A549 (cell line): ENCODE results near the gene CTIF. TPM values are rescaled to one million over a fixed set of nuclear protein-coding genes. Genes with fewer than 3 reads are reported as not detected.

Experiments
- ATAC-seq, 2 experiments: fragments of 200-7000 bp in 1 of 2; fragments of >200 bp in 1 of 2; cut with Nextera tagmentation in 1 of 2; cut with Tn5 transposase in 1 of 2; 3 replicates each; pipeline versions ENCODE4 v1.8.0 to v1.9.1; 2018 to 2020; ENCODE audit warnings: mild to moderate bottlenecking in 1 of 2, moderate library complexity in 1 of 2
- CTCF ChIA-PET: fragments of 300-600 bp; sonication (Branson Sonifier 250); formaldehyde crosslinking; extraction: SDS; loops from one replicate; lab custom pipeline; 2021; ENCODE audit warnings: antibody characterized with exemption, inconsistent platforms; lab: Yijun Ruan, JAX
- POLR2A ChIA-PET: fragments of 350-600 bp; formaldehyde crosslinking; extraction: SDS; loops from one replicate; lab custom pipeline; 2021; ENCODE audit warnings: antibody characterized with exemption, inconsistent platforms; lab: Yijun Ruan, JAX
- DNase-seq, 2 experiments: peaks; one replicate each; pipeline versions ENCODE4 v3.0.0 to v3.0.0-alpha.2; 2011 to 2016; ENCODE audit warnings: low read depth in 1 of 2, low spot score in 1 of 2
- FAIRE-seq: peaks from 2 replicates; lab custom pipeline; 2011; peaks lifted over from hg19 to GRCh38; lab: Jason Lieb, UNC
- H3K27ac ChIP-seq, 2 experiments: fragments of >200 bp; sonication (Bioruptor Twin); formaldehyde crosslinking; 3 replicates each; pipeline ENCODE4 v1.5.1; 2016 to 2017
- H3K4me1 ChIP-seq: fragments of >200 bp; sonication (Bioruptor Twin); formaldehyde crosslinking; 3 replicates; pipeline ENCODE4 v1.6.1; 2016
- H3K4me2 ChIP-seq: fragments of >200 bp; sonication (Bioruptor Twin); formaldehyde crosslinking; 3 replicates; pipeline ENCODE4 v1.6.1; 2016
- H3K4me3 ChIP-seq: fragments of >200 bp; sonication (Bioruptor Twin); formaldehyde crosslinking; 3 replicates; pipeline ENCODE4 v1.5.1; 2016
- H3K9me3 ChIP-seq: fragments of >200 bp; sonication (Bioruptor Twin); formaldehyde crosslinking; 3 replicates; pipeline ENCODE4 v1.6.1; 2016
- ATOH8 ChIP-seq: fragments of 250-450 bp; sonication (Bioruptor Pico); IDR thresholded peaks from 2 replicates; pipeline ENCODE4 v1.5.0; 2020; ENCODE audit warnings: low read depth, mild to moderate bottlenecking, moderate library complexity
- FOSL2 ChIP-seq, 2 experiments: fragments of 450-650 bp in 1 of 2; fragments of >200 bp in 1 of 2; sonication (Bioruptor Twin) in 1 of 2; formaldehyde crosslinking; IDR thresholded peaks; 2 replicates each; pipeline versions ENCODE4 v1.5.0 to v1.6.1; 2016 to 2020; ENCODE audit warnings: mild to moderate bottlenecking in 1 of 2, moderate library complexity in 1 of 2
- GATA3 ChIP-seq: IDR thresholded peaks from 2 replicates; pipeline ENCODE4 v1.6.1; 2012; ENCODE audit warnings: borderline replicate concordance
- HOXA7 ChIP-seq: fragments of 250-450 bp; sonication (Bioruptor Pico); IDR thresholded peaks from 2 replicates; pipeline ENCODE4 v1.5.0; 2020; ENCODE audit warnings: mild to moderate bottlenecking, moderate library complexity
- HOXB5 ChIP-seq: fragments of 250-450 bp; sonication (Bioruptor Pico); IDR thresholded peaks from 2 replicates; pipeline ENCODE4 v1.5.0; 2020; ENCODE audit warnings: mild to moderate bottlenecking, moderate library complexity
- KDM1A ChIP-seq: fragments of 200-600 bp; sonication (generic); IDR thresholded peaks from 2 replicates; pipeline ENCODE4 v1.6.1; 2016; ENCODE audit warnings: low read depth, mild to moderate bottlenecking
- MAX ChIP-seq: IDR thresholded peaks from 2 replicates; pipeline ENCODE4 v1.6.1; 2012
- MAZ ChIP-seq: fragments of 150-350 bp; IDR thresholded peaks from 2 replicates; pipeline ENCODE4 v1.6.1; 2014; ENCODE audit warnings: antibody characterized with exemption, low read depth, low read length, borderline replicate concordance
- NR3C1 ChIP-seq: fragments of >200 bp; sonication (Bioruptor Twin); formaldehyde crosslinking; IDR thresholded peaks from 3 replicates; pipeline ENCODE4 v1.6.1; 2017
- PHF8 ChIP-seq: fragments of 200-600 bp; sonication (generic); IDR thresholded peaks from 2 replicates; pipeline ENCODE4 v1.6.1; 2016; ENCODE audit warnings: low read depth, mild to moderate bottlenecking, antibody characterized with exemption, moderate library complexity, borderline replicate concordance
- POLR2A ChIP-seq: IDR thresholded peaks from 2 replicates; pipeline ENCODE4 v1.6.1; 2012; ENCODE audit warnings: mild to moderate bottlenecking, low read length
- REST ChIP-seq: fragments of 200-600 bp; sonication (generic); IDR thresholded peaks from 2 replicates; pipeline ENCODE4 v1.6.1; 2016; ENCODE audit warnings: antibody characterized with exemption, mild to moderate bottlenecking, moderate library complexity
- RFX5 ChIP-seq: fragments of 450-650 bp; IDR thresholded peaks from 2 replicates; pipeline ENCODE4 v1.7.1; 2014; ENCODE audit warnings: antibody characterized with exemption, mild to moderate bottlenecking, moderate library complexity
- TFCP2L1 ChIP-seq: fragments of 250-450 bp; sonication (Bioruptor Pico); IDR thresholded peaks from 2 replicates; pipeline ENCODE4 v1.5.0; 2021; ENCODE audit warnings: mild to moderate bottlenecking
- USF2 ChIP-seq: fragments of 450-650 bp; IDR thresholded peaks from 2 replicates; pipeline ENCODE4 v1.6.1; 2014; ENCODE audit warnings: antibody characterized with exemption
- ZSCAN20 ChIP-seq: fragments of 250-450 bp; sonication (Bioruptor Pico); IDR thresholded peaks from 2 replicates; pipeline ENCODE4 v1.8.0; 2022; ENCODE audit warnings: mild to moderate bottlenecking, moderate library complexity
- WGBS: methylation state at CpG from one replicate; pipeline ENCODE4 v1.1.6; 2017; ENCODE audit errors: missing lambda C conversion rate; 5-methylcytosine and 5-hydroxymethylcytosine counted together
- polyA plus RNA-seq, 4 experiments: library from polyadenylated mRNA; depleted of rRNA in 3 of 4; stranded (reverse); fragments of >200 nt; fragmentation: RNase III in 1 of 4; extraction: RNeasy Plus Mini Kit Qiagen cat#74134 plus additional on column Dnase treatment in 1 of 4; gene quantifications; 2 replicates in 3 of 4; 3 replicates in 1 of 4; pipeline ENCODE4 v1.2.3, GENCODE V29; 2011 to 2017

CTIF gene
- polyA plus RNA-seq, 2 of the 4 experiments (the other 2 are of a cell fraction): 17.0 to 24.7 TPM

- POLR2A ChIA-PET: interaction anchor here (0.6 kb wide), 1 partner anchor 79 kb away, joined by 3 read pairs; no protein-coding TSS in a partner anchor
- DNase-seq (peak; percentile 45 to 67), FAIRE-seq (no peak), ATAC-seq (peak; percentile 73 to 78)
- CTCF ChIA-PET: interaction anchor here (0.8 kb wide), 1 partner anchor 64 kb away, joined by 5 read pairs; no protein-coding TSS in a partner anchor
- Histone ChIP-seq H3K9me3 (no peaks in the 10 kb centered on the region), H3K4me2 (peak overlapping the region; percentile 81), H3K4me3 (peak overlapping the region; percentile 82), H3K27ac (peak overlapping the region; percentile 84 to 98), H3K4me1 (peaks cover 38% of the 10 kb centered on the region)
- 0% methylated on average over 1 of the region's 86 CpGs for WGBS
- TF ChIP-seq PHF8: peak; percentile 16; the same call in 1 of the 2 replicates
- no peak for TF ChIP-seq RFX5
- no peak for TF ChIP-seq USF2
- peak; percentile 83 for TF ChIP-seq MAX
- TF ChIP-seq REST: no peak
- no peak for TF ChIP-seq MAZ
- TF ChIP-seq NR3C1: no peak
- TF ChIP-seq GATA3: 0 out of 2 replicates have a peak, but pooled peaks have one; percentile 21
- TF ChIP-seq KDM1A: no peak
- no peak for TF ChIP-seq HOXB5 (CRISPR knock-in tag)
- TF ChIP-seq, all 56 proteins: peak for 3
Observed at GRCh38 chr18:48540251-48541025, 1.6 kb downstream of the CTIF start.

- Histone ChIP-seq H3K4me2 (peak overlapping the region; percentile 81), H3K4me3 (peak overlapping the region; percentile 82), H3K9me3 (no peaks in the 10 kb centered on the region), H3K27ac (peak overlapping the region; percentile 84 to 98), H3K4me1 (peaks cover 45% of the 10 kb centered on the region)
- POLR2A ChIA-PET: interaction anchor here (0.6 kb wide), 1 partner anchor 78 kb away, joined by 3 read pairs; no protein-coding TSS in a partner anchor
- CTCF ChIA-PET: interaction anchor here (1.7 kb wide), 1 partner anchor 66 kb away, joined by 6 read pairs; no protein-coding TSS in a partner anchor
- FAIRE-seq (no peak), DNase-seq (peak; percentile 44 to 57), ATAC-seq (peak; percentile 58 to 75)
- TF ChIP-seq RFX5 (no peak), PHF8 (0 out of 2 replicates have a peak, but pooled peaks have one; percentile 2), HOXA7 (CRISPR knock-in tag) (no peak)
- WGBS: 18% methylated on average over 11 of the region's 62 CpGs
Observed at GRCh38 chr18:48541026-48541746, 2.4 kb downstream of the CTIF start.

- ChIA-PET CTCF (interaction anchor here (1.7 kb wide), 1 partner anchor 66 kb away, joined by 6 read pairs; no protein-coding TSS in a partner anchor), POLR2A (no interaction called here)
- Histone ChIP-seq H3K4me2 (peak overlapping the region; percentile 81), H3K4me3 (peak overlapping the region; percentile 82), H3K4me1 (peaks cover 52% of the 10 kb centered on the region), H3K27ac (peak overlapping the region; percentile 84 to 98), H3K9me3 (no peaks in the 10 kb centered on the region)
- 88% methylated on average over 4 of the region's 4 CpGs for WGBS
- FAIRE-seq (no peak), DNase-seq (no peak), ATAC-seq (no peak)
- TF ChIP-seq ZSCAN20 (CRISPR knock-in tag) (no peak), FOSL2 (IDR thresholded peaks at IDR 0.05) (no peak), FOSL2 (CRISPR knock-in tag; IDR thresholded peaks at IDR 0.05) (no peak), NR3C1 (no peak), POLR2A (no peak), ATOH8 (CRISPR knock-in tag) (no peak), TFCP2L1 (CRISPR knock-in tag) (no peak)
Observed at GRCh38 chr18:48541747-48542400, 3.0 kb downstream of the CTIF start.
